GM19395 (cell line): Measurements from ENCODE around the gene DOCK2.
A peak's percentile ranks its signal among the peaks of the same experiment; 100 is the strongest.
"Not testable (repeated sequence)": the region's sequence is repeated elsewhere in the genome, so short reads cannot be mapped to it uniquely, and the experiment has no call there.

ENCODE experiments used
- ATAC-seq: cut with Tn5 transposase; IDR thresholded peaks from one replicate; pipeline ENCODE4 v1.9.1; 2021; ENCODE audit warnings: mild to moderate bottlenecking, moderate library complexity; ENCODE audit not compliant: unreplicated experiment

DOCK2 gene

DNA sequence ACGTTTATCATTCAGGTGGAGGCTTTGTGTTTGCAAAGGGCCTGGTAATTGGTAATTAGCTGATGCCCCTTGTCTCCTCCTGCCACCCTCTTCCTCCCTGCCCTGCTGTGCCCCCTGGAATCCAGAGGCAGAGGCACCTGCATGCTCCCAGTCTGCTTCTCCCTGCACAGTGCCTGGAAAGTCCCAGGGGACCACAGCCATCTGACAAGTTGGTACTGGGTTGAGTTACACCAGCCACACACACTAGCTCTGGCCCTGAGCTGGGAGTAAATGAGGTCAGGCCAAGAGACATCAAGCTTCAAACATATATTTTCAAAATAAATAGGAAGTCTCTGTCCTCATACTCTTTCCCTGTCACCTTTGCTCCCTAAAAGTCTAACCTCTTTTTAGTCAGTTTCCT lies 286.9 kb downstream of the DOCK2 start:
- no peak for ATAC-seq

DNA sequence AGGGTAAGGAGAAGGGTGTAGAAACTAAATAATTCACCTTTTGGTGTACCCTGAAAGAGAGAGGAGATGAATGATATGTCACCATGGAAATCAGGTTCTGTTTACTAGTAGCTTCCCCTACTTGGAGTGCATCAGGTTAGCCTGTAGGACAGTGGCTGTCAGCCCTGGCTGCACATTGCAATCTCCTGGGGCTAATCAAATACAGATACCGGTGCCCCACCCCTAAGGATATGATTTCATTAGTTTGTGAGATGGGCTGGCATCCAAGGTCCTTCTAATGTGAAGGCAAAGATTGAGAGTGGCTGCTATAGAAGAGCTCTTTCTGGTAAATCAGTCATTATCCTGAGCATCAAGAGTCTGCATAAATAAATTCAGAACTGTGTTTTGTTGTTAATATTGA lies 296.1 kb downstream of the DOCK2 start:
- no peak for ATAC-seq

DNA sequence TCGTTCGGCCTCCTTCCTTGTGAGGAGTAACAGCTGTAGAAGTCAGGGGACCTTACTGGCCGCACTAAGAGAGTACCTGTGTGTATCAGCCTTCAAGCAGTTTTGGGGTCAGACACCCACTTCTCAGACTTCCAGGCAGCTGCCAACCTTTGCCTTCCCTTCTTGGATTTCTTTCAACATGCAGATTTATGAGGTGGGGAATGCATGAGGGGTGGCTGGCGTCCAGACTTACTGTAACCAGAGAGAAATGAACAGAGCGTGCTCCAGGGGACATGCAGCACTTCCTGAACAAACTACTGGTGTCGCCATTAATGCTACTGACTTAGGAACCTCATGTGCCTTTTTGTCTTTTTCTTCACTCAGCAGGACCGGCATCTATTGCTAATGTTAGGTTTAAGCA lies 296.5 kb downstream of the DOCK2 start:
- no peak for ATAC-seq

GRCh38 chr5:169934990-169935389 lies 297.9 kb downstream of the DOCK2 start:
- ATAC-seq: no peak

DNA sequence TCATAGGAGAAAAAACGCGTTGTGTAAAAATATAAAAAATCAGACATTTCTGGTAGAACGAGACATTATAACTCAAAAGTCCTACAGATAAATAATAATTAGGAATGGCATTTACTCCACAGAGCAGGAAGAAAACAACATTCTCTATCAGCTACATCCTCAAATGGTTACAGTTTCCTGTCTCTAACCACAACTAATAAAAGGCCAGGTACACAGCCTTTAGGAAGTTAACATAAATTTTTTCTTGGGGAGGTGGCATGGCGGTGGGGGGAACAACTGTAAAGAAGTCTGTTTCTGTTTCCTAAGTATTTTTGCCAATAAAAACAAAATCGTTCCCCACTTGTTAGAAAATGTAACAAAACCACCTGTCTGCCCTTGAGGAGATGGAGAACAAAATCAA lies 298.7 kb downstream of the DOCK2 start:
- no peak for ATAC-seq

DNA sequence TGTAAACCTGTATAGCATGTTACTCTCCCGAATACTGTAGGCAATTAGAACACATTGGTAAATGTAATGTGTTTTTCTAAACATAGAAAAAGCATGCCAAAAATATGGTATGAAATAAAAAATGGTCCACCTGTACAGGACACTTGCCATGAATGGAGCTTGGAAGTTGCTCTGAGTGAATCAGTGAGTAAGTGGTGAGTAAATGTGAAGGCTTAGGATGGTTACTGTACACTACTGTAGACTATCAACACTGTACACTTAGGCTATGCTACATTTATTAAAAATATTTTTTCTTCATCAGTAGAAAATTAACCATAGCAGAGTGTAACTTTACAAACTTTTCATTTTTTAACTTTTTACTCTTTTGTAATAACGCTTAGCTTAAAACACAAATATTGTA lies 301.4 kb downstream of the DOCK2 start:
- ATAC-seq: no peak

- no peak for ATAC-seq
Observed at GRCh38 chr5:169939731-169940130, 302.7 kb downstream of the DOCK2 start.

DNA sequence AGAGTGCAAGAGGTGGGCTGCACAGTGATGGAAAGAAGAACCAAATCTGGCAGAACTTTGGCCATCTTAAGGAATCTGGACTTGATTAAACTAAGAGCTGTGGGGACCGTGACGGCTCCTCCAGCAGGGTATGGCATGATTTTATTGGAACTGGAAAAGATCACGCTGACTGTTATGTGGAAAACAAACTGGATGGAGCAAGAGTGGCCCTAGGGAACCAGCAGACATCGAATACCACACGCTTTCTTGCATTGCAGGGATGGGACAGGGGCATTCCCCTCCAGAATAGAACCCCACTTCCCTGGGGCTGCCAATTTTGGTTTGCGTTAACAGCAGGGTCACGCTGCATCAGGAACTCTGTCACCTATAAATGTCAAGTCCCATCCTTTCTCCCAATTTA lies 304.5 kb downstream of the DOCK2 start:
- no peak for ATAC-seq

- no peak for ATAC-seq
Observed at GRCh38 chr5:169942181-169942580, 305.1 kb downstream of the DOCK2 start.

DNA sequence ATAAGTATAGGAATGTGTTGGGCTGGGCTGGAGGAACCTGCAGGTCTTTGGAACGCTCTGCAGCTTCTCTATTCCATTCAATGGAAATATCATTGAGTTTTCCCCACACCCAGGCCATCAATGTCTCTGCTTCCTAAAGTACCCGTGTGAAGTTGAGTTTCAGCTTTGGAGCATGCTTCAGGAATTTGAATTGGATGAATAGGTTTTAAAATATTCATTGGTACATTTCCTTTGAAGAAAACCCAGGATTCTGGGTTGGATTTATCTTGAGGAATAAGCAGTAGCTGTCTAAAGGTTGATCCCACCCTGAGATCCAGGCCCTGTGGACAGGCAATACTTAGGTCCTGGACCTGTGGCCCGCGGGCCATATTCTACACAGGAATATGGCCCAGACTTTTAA lies 306.0 kb downstream of the DOCK2 start:
- no peak for ATAC-seq

DNA sequence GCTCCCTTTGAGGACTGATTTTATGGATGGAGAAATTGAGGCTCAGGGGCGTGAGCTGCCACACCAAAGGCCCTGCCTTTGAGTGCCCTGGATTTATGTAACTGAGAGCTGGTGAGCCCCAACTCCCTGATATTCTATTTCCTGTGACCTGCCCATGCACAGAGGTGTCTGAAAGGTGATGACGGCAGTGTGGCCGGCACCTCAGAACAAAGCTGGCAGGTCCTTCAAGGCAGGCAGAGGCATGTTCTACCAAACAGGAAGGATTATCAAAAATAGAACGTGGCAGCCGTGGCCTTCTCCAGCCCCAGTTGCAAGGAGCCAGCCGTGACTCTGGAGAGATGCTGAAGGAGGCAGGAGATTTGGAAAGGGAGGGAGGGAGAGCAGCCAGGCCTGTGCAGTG lies 307.0 kb downstream of the DOCK2 start:
- no peak for ATAC-seq

DNA sequence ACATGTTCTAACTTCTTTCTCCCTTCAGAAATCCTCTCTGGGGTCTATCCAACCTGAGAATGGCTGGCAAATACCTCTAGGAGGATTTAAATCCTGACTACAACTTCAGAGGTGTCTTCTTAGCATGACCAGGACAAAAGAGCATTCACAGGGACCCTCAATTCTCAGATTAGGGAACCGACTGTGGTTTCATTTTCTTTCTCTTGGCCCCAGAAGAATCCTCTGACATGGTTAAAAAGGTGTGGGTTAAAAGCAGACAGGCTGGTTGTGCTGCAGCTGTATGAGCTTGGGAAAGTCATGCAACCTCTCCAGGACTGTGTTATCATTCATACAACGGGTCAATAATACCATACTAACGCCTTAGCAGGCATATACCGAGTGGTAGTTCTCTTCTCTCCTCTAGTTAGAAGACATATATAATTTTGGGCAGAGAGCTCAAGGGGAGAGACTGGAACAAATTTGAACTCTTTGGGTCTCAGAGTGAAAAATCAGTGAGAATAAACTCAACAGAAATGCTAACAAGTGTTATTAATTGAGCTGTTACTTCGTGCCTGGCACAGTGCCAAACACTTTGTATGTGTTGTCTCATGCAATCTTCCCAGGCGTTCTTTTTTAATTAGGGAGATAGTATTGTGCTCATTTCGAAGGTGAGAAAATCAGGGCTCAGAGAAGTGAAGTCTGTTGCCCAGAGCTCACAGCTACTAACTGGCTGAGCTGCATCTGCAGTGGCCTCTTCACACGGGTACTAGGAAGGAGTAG lies 308.0 kb downstream of the DOCK2 start:
- peak; percentile 60 for ATAC-seq

- ATAC-seq: no peak
Observed at GRCh38 chr5:169945831-169946261, 308.8 kb downstream of the DOCK2 start.

- no peak for ATAC-seq
Observed at GRCh38 chr5:169946743-169947295, 309.7 kb downstream of the DOCK2 start.

DNA sequence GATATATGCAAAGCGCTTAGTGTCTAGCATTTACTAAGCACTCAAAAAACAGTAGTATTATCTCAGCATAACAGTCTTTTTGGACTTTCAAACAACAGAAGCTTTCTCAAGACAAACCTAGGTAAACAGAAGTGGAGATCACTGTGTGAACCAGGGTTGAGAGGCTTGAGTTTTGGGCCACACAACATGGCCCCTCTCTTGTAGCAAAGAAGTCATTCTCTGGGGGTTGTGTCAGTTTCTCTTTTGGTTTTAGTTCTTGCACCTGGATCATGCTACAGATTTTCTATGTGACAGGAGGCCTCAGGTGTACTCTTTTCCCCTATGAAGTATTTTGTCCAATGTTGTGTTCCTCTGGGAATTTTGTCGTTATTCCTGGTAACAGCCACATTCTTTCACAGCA lies 313.3 kb downstream of the DOCK2 start:
- peak; percentile 61 for ATAC-seq

DNA sequence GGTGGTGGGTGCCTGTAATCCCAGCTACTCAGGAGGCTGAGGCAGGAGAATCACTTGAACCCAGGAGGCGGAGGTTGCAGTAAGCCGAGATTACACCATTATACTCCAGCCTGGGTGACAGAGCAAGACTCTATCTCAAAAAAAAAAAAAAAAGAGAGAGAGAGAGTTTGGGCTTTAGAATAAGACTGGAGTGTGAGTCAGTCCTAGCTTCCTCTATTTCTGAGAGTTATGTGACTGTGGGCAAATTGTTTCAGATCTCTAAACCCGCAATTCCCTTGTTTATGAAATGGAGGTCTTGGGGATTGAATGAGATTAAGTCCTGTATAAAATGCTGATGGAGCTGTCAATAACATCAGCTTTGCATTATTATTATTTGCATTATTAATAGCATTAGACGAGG lies 316.1 kb downstream of the DOCK2 start:
- not testable (repeated sequence) for ATAC-seq

DNA sequence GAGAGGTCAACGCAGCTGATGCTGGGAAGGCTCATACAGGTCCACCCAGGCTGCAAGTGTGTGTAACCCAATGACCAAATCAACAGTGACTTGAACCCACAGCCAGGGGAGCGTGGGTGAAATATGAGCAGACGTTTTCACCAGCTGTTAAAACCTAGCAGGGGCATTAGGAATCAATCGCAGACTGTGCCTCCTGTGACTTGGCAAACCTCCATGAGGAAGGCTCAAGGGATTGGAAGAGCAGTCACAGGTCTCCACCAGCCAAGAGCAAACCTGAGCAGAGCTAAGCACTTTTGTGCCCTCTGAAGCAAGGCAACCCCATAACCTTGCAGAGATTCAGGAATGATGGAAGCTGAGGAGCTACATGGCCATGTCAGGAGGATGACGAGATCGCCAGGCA lies 317.7 kb downstream of the DOCK2 start:
- ATAC-seq: no peak

DNA sequence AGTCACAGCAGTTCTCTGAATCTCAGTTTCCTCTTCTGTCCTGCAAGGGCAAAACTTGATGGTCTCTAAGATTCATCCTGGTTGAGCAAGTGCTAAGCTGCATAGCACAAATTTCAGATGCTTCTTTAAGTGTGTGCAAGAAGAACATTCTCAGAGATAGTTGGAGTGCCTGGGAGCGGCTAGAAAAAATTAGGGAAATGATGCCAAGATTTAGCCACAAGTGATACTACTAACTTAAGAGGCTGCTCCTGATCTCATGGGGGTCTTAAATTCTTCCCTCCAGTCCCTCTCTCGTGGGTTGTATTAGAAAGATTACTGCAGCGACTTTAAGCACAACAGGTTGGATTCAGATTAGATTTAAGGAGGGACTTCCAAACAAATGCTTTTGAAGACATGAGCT lies 319.1 kb downstream of the DOCK2 start:
- no peak for ATAC-seq

DNA sequence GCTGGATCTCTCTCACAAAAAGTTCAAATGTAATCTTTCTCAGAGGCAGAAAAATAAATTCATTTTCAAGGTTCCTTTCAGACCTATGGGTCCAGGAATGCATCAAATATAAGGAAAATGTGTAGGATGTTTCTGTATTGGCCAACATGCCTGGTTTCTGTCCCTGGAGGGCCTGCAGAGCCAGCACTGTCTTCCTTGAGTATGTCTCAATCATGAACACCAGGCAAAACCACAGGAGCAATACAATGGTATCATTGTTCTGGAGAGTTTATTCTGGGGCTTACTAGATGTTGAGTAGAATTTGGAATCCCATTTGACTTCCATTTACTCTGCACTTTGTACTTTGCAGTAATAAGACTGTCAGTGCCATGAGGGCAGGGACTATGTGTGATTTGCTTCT lies 319.7 kb downstream of the DOCK2 start:
- no peak for ATAC-seq

GRCh38 chr5:169958278-169958677 lies 321.2 kb downstream of the DOCK2 start:
- no peak for ATAC-seq

DNA sequence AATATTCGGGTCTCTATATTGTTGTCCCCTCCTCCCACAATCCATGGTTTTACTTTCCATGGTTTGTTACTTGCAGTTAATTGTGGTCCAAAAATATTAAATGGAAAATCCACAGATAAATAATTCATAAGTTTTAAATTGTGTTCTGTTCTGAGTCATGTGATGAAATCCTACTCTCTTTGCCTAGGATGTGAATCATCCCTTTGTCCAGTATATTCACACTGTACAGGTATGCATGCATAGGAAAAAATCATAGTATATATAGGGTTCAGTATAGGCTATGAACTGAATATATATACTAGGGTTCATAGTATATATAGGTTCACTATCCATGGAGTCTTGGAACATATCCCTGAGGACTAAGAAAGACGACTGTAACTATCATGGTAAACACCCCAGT lies 323.6 kb downstream of the DOCK2 start:
- no peak for ATAC-seq

DNA sequence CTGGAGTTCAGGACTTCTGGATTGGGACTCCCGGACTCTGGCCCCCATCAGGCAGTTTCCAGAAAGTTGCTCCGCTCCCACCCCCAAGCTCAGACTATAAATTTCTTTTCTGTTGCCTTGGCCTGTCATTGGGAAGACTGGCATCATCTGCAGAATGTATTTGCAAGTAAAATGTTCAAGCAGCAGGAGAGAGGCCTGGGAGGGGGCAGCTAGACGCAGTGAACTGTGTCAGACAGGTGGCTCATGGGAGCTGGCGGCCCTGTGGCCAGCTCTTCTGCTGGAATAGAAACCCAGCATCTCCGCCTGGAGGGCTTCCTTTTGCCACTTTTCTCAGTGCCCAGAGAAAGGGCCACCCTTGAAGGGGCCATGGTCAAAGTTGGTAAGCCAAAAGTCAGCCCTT lies 327.2 kb downstream of the DOCK2 start:
- no peak for ATAC-seq

GRCh38 chr5:169970339-169970738 lies 333.3 kb downstream of the DOCK2 start:
- no peak for ATAC-seq
